Karpas-422 (cell line): ENCODE measurements around the gene MMP24. TPM values are rescaled to one million over a fixed set of nuclear protein-coding genes. Genes with fewer than 3 reads are reported as not detected.

Source experiments
- DNase-seq: peaks from one replicate; pipeline ENCODE4 v3.0.0-alpha.2; 2015
- H2AFZ ChIP-seq: fragments of 200-600 bp; sonication (generic); 2 replicates; pipeline ENCODE4 v1.6.1; 2014; ENCODE audit warnings: antibody characterized with exemption, low read length, mixed read lengths
- H3K27ac ChIP-seq: fragments of 200-600 bp; sonication (generic); 2 replicates; pipeline ENCODE4 v1.5.1; 2014; ENCODE audit warnings: mild to moderate bottlenecking, low read length, moderate library complexity
- H3K27me3 ChIP-seq: fragments of 200-600 bp; sonication (generic); 2 replicates; pipeline ENCODE4 v1.6.1; 2014; ENCODE audit warnings: low read length, mixed read lengths
- H3K36me3 ChIP-seq: fragments of 200-600 bp; sonication (generic); 2 replicates; pipeline ENCODE4 v1.6.1; 2014; ENCODE audit warnings: low read length, mixed read lengths; ENCODE audit not compliant: insufficient read depth
- H3K4me1 ChIP-seq: fragments of 200-600 bp; sonication (generic); 2 replicates; pipeline ENCODE4 v1.6.1; 2014; ENCODE audit warnings: mild to moderate bottlenecking, low read length, mixed read lengths
- H3K4me2 ChIP-seq: fragments of 200-600 bp; sonication (generic); 2 replicates; pipeline ENCODE4 v1.6.1; 2014; ENCODE audit warnings: low read length, low read depth, mild to moderate bottlenecking; ENCODE audit not compliant: poor library complexity, severe bottlenecking
- H3K4me3 ChIP-seq: fragments of 200-600 bp; sonication (generic); 2 replicates; pipeline ENCODE4 v1.5.1; 2014; ENCODE audit warnings: mild to moderate bottlenecking, antibody characterized with exemption, low read length, mixed read lengths
- H3K79me2 ChIP-seq: fragments of 200-600 bp; sonication (generic); 2 replicates; pipeline ENCODE4 v1.6.1; 2014; ENCODE audit warnings: mild to moderate bottlenecking, low read length, mixed read lengths
- H3K9ac ChIP-seq: fragments of 200-600 bp; sonication (generic); 2 replicates; pipeline ENCODE4 v1.6.0; 2014; ENCODE audit warnings: low read length
- H3K9me2 ChIP-seq: fragments of 200-600 bp; sonication (generic), shearing (Covaris generic); replicated peaks from 2 replicates; pipeline ENCODE4 v1.6.0; 2014; ENCODE audit warnings: mild to moderate bottlenecking, low read length, moderate library complexity; ENCODE audit not compliant: insufficient read depth
- H3K9me3 ChIP-seq: fragments of 300-700, 200-600 bp; sonication (generic); 2 replicates; pipeline ENCODE4 v1.6.1; 2014; ENCODE audit warnings: low read length, mixed read lengths
- H4K20me1 ChIP-seq: fragments of 200-600 bp; sonication (generic); 2 replicates; pipeline ENCODE4 v1.6.1; 2014; ENCODE audit warnings: mild to moderate bottlenecking, antibody characterized with exemption, low read length, low read depth; ENCODE audit not compliant: insufficient read depth
- total RNA-seq: library from RNA; depleted of rRNA; stranded (reverse); fragments of >200 nt; shearing (Covaris generic); gene quantifications from 2 replicates; pipeline ENCODE4 v1.2.3, GENCODE V29; 2014; ENCODE audit warnings: low replicate concordance

Gene MMP24
- total RNA-seq, 1 experiment from 2014 or later, result 0.60 TPM

DNA sequence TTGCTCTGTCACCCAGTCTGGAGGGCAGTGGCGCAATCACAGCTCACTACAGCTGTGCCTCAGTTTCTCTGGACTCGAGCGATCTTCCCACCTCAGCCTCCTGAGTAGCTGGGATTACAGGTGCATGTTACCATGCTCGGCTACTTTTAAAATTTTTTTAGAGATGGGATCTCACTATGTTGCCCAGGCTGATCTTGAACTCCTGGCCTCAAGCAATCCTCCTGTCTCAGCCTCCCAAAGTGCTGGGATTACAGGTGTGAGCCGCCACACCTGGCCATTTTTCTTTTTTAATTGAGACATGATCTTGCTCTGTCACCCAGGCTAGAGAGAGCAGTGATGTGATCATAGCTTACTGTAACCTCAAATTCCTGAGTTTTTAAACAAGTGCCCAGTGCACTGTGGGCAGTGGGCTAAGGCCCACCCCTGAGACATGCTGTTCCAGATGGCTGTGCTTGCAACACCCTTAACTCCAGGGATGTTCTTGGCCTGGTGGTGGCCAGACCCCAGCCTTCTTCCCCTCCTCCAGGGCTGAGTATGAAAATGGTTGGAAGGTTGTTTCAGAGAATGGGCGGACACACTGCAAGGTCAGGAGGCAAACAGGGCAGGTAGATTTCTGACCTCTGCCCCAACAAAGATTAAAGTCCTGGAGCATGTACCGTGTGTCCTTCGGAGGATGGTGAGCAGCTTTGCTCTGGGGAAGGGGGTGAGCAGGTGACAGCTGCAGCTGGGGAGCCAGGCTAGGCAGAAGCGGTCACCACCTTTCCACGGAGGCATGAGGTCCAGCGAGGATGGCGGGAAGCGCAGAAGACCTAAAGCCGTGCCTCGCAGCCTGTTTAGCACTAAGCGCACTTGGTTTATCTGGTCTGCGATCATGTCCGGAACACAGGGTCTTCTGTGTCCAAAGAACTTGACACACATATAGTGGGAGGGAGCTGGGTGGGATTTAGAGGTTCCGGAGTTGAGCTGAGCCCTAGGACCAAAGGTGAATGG, 67.1 kb downstream of the MMP24 start:
- H3K27me3 ChIP-seq, result no peaks in the 10 kb centered on the region
- no peaks in the 10 kb centered on the region for H3K36me3 ChIP-seq
- no peak overlapping the region for H3K4me2 ChIP-seq
- DNase-seq, result no peak
- H3K9me3 ChIP-seq, result no peaks in the 10 kb centered on the region
- no peaks in the 10 kb centered on the region for H3K4me1 ChIP-seq
- H3K9me2 ChIP-seq, result no peaks in the 10 kb centered on the region
- H4K20me1 ChIP-seq, result no peaks in the 10 kb centered on the region
- no peaks in the 10 kb centered on the region for H3K79me2 ChIP-seq
- H3K9ac ChIP-seq, result no peak overlapping the region
- H2AFZ ChIP-seq, result no peak overlapping the region
- no peak overlapping the region for H3K27ac ChIP-seq
- H3K4me3 ChIP-seq, result no peak overlapping the region

DNA sequence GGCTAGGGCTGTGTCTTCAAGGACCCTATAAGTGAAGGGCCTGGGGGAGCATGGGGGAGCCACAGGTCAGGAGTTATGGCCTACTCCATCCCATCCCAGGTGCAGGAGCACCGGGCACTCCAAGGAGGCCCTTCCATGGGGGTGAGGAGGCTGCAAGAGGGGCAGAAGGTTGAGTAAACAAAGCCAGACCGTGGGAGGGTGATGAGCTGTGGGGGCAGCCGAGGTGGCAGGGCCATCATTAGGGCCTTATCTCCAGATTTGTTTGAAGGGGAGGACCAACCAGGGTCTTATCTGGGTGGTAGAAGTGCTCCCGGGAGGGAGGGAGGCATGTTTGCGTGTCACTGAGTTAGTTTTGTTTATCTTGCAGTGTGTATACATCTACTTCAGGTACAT, 67.8 kb downstream of the MMP24 start:
- no peaks in the 10 kb centered on the region for H3K9me2 ChIP-seq
- H3K27me3 ChIP-seq, result no peaks in the 10 kb centered on the region
- DNase-seq, result no peak
- no peaks in the 10 kb centered on the region for H4K20me1 ChIP-seq
- no peaks in the 10 kb centered on the region for H3K9me3 ChIP-seq
- no peak overlapping the region for H3K27ac ChIP-seq
- no peaks in the 10 kb centered on the region for H3K79me2 ChIP-seq
- H3K4me2 ChIP-seq, result no peak overlapping the region
- no peak overlapping the region for H3K9ac ChIP-seq
- no peak overlapping the region for H2AFZ ChIP-seq
- no peak overlapping the region for H3K4me3 ChIP-seq
- H3K36me3 ChIP-seq, result no peaks in the 10 kb centered on the region
- H3K4me1 ChIP-seq, result no peaks in the 10 kb centered on the region

DNA sequence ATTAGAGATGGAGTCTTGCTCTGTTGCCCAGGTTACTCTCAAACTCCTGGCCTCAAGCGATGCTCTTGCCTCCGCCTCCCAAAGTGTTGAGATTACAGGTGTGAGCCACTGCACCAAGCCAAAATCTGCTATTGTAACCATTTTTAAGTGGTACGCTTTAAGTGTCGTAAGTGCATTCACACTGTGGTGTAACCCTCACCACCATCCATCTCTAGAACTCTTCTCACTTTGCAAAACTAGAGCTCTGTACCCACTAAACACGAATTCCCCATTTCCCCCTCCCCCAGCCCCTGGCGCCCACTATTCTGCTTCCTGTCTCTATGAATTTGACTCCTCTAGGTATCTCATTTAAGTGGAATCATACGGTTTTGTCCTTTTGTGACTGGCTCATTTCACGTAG, 68.6 kb downstream of the MMP24 start:
- no peaks in the 10 kb centered on the region for H3K4me1 ChIP-seq
- no peak overlapping the region for H3K4me2 ChIP-seq
- no peak for DNase-seq

GRCh38 chr20:35295674-35296073, 69.2 kb downstream of the MMP24 start:
- Histone ChIP-seq H3K4me3 (no peak overlapping the region), H3K4me2 (no peak overlapping the region), H3K4me1 (no peaks in the 10 kb centered on the region), H3K36me3 (no peaks in the 10 kb centered on the region), H3K27ac (no peak overlapping the region), H3K9me2 (no peaks in the 10 kb centered on the region), H4K20me1 (no peaks in the 10 kb centered on the region), H3K79me2 (no peaks in the 10 kb centered on the region), H3K9me3 (no peaks in the 10 kb centered on the region), H3K9ac (no peak overlapping the region), H2AFZ (no peak overlapping the region), H3K27me3 (no peaks in the 10 kb centered on the region)
- no peak for DNase-seq

More for the DNA sequence above, 68.6 kb downstream of the MMP24 start:
- H3K4me3 ChIP-seq, result no peak overlapping the region
- no peaks in the 10 kb centered on the region for H3K79me2 ChIP-seq
- H3K9me2 ChIP-seq, result no peaks in the 10 kb centered on the region
- no peak overlapping the region for H2AFZ ChIP-seq
- no peaks in the 10 kb centered on the region for H3K36me3 ChIP-seq
- no peak overlapping the region for H3K27ac ChIP-seq
- no peaks in the 10 kb centered on the region for H3K27me3 ChIP-seq
- no peak overlapping the region for H3K9ac ChIP-seq
- H3K9me3 ChIP-seq, result no peaks in the 10 kb centered on the region
- no peaks in the 10 kb centered on the region for H4K20me1 ChIP-seq

DNA sequence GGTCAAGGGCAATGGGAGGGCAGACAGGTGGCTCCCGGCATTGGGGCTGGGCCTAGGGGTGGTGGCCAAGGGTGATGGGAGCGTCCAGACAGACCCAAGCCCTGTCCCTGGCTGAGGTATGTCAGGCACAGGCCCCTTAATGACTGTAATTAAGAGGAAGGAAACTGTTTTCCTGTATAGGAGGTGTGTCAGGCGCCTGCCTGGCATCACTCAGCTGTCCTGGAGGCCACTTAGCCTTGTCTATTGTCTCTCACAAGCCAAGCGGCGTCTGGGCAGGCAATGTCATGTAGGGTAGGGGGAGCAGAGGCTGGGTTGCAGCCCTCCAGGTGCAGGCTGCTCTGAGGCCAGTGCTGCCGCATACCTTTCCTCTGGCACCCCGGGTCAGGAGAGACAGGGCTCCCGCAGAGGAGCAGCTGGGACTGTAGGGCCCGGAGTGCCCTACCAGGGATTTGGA, 69.6 kb downstream of the MMP24 start:
- H3K79me2 ChIP-seq, result no peaks in the 10 kb centered on the region
- H3K4me3 ChIP-seq, result no peak overlapping the region
- H3K9ac ChIP-seq, result no peak overlapping the region
- no peak overlapping the region for H3K27ac ChIP-seq
- H4K20me1 ChIP-seq, result no peaks in the 10 kb centered on the region
- H3K36me3 ChIP-seq, result no peaks in the 10 kb centered on the region
- no peak overlapping the region for H3K4me2 ChIP-seq
- H3K27me3 ChIP-seq, result no peaks in the 10 kb centered on the region
- no peaks in the 10 kb centered on the region for H3K9me2 ChIP-seq
- H3K4me1 ChIP-seq, result no peaks in the 10 kb centered on the region
- DNase-seq, result no peak
- no peak overlapping the region for H2AFZ ChIP-seq
- no peaks in the 10 kb centered on the region for H3K9me3 ChIP-seq

DNA sequence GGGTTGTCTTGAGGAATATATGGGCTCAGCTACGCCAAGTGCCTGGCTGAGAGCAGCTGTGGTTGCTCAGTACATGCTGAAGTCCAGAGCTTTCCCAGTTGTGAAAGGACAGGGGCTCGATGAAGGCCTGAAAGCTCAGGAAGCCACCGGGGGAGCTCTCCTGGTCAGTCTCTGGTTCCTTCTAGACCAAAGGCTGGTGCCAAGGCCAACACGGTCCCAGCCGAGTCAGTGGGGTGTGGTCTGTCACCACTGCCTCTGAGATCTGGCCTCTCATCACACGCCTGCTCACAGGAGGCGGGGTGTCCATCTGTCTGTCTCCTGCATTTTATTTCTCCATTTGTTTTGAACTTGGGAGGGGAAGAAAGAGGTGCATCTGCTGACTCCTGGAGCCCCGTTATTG, 70.7 kb downstream of the MMP24 start:
- Histone ChIP-seq H3K9ac (no peak overlapping the region), H3K79me2 (no peaks in the 10 kb centered on the region), H4K20me1 (no peaks in the 10 kb centered on the region), H3K27ac (no peak overlapping the region), H3K4me1 (no peaks in the 10 kb centered on the region), H3K27me3 (no peaks in the 10 kb centered on the region), H3K4me2 (no peak overlapping the region), H3K36me3 (no peaks in the 10 kb centered on the region), H2AFZ (no peak overlapping the region), H3K4me3 (no peak overlapping the region), H3K9me2 (no peaks in the 10 kb centered on the region), H3K9me3 (no peaks in the 10 kb centered on the region)
- DNase-seq, result no peak

- no peak overlapping the region for H3K9ac ChIP-seq
- no peak for DNase-seq
- no peaks in the 10 kb centered on the region for H3K79me2 ChIP-seq
- H3K27ac ChIP-seq, result no peak overlapping the region
- H2AFZ ChIP-seq, result no peak overlapping the region
- H3K4me3 ChIP-seq, result no peak overlapping the region
- no peaks in the 10 kb centered on the region for H3K4me1 ChIP-seq
- no peaks in the 10 kb centered on the region for H4K20me1 ChIP-seq
- no peaks in the 10 kb centered on the region for H3K9me3 ChIP-seq
- H3K4me2 ChIP-seq, result no peak overlapping the region
- H3K36me3 ChIP-seq, result 0 out of 2 replicates have a peak, but pooled peaks cover under 1% of the 10 kb centered on the region
- no peaks in the 10 kb centered on the region for H3K9me2 ChIP-seq
- H3K27me3 ChIP-seq, result no peaks in the 10 kb centered on the region
Measured at GRCh38 chr20:35297740-35298139, 71.2 kb downstream of the MMP24 start.

DNA sequence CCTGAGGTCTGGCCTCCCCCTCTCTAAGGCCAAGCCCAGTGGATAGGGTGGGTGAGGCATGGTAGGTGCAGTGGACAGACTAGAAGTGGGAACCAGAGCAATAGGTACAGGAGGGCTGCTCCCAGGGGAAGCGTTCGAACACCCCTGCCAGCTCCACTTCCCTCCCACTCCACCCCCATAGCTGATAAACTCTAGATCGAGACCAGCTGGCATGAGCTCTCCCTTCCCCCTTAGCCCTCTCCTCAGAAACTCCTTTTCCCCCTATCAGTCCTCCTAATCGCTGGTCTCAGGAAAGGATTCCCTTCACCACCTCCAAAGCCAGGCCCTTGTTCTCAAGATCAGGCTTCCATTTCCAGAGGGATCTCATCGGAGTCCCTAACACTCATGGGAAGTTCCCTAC, 71.8 kb downstream of the MMP24 start:
- no peak overlapping the region for H3K4me2 ChIP-seq
- H3K9me3 ChIP-seq, result no peaks in the 10 kb centered on the region
- no peak overlapping the region for H2AFZ ChIP-seq
- H3K9ac ChIP-seq, result no peak overlapping the region
- no peak overlapping the region for H3K4me3 ChIP-seq
- H4K20me1 ChIP-seq, result no peaks in the 10 kb centered on the region
- peaks cover 5% of the 10 kb centered on the region; the same call in 1 of the 2 replicates for H3K36me3 ChIP-seq
- no peaks in the 10 kb centered on the region for H3K4me1 ChIP-seq
- H3K27ac ChIP-seq, result no peak overlapping the region
- H3K79me2 ChIP-seq, result no peaks in the 10 kb centered on the region
- H3K27me3 ChIP-seq, result no peaks in the 10 kb centered on the region
- DNase-seq, result no peak
- no peaks in the 10 kb centered on the region for H3K9me2 ChIP-seq
